IMR-90 (cell line): ENCODE measurements around the gene ADPRHL1. TPM values are rescaled to one million over a fixed set of nuclear protein-coding genes. Genes with fewer than 3 reads are reported as not detected.

ENCODE experiments used
- ATAC-seq: fragments of 200-7000 bp; cut with Tn5 transposase; 2 replicates; pipeline ENCODE4 v1.9.1; 2020; ENCODE audit warnings: low read depth, mild to moderate bottlenecking, moderate library complexity
- BruUV-seq: library from RNA; stranded (reverse); fragments of 400-500 nt; replicated peaks from 2 replicates; lab custom pipeline; 2021; lab: Mats Ljungman, UMichigan
- CTCF ChIA-PET: fragments of 300-600 bp; formaldehyde crosslinking; extraction: SDS; loops from one replicate; lab custom pipeline; 2021; ENCODE audit warnings: antibody characterized with exemption; lab: Yijun Ruan, JAX
- POLR2A ChIA-PET: fragments of 300-600 bp; sonication (Branson Sonifier 250); formaldehyde crosslinking; loops from one replicate; lab custom pipeline; 2022; ENCODE audit warnings: antibody characterized with exemption; ENCODE audit not compliant: unreplicated experiment; lab: Charles Lee
- DNase-seq: peaks from one replicate; pipeline ENCODE4 v3.0.0; 2013
- H2AFZ ChIP-seq: replicated peaks from 2 replicates; pipeline ENCODE3; 2013; ENCODE audit warnings: low read length, mild to moderate bottlenecking; ENCODE audit not compliant: poor library complexity
- H2AK5ac ChIP-seq: 2 replicates; pipeline ENCODE4 v1.6.1; 2013; ENCODE audit warnings: low read depth, low read length, inconsistent platforms
- H2AK9ac ChIP-seq: replicated peaks from 2 replicates; pipeline ENCODE3; 2013; ENCODE audit warnings: mild to moderate bottlenecking, low read depth, low read length, moderate library complexity; ENCODE audit not compliant: poor library complexity
- H2BK120ac ChIP-seq: 2 replicates; pipeline ENCODE4 v1.6.1; 2013; ENCODE audit warnings: low read depth, low read length, inconsistent platforms
- H2BK15ac ChIP-seq: 3 replicates; pipeline ENCODE4 v1.6.1; 2013; ENCODE audit warnings: low read depth, low read length, inconsistent platforms
- H2BK20ac ChIP-seq: 2 replicates; pipeline ENCODE4 v1.6.1; 2013; ENCODE audit warnings: low read depth, mild to moderate bottlenecking, inconsistent platforms, low read length, moderate library complexity
- H2BK5ac ChIP-seq: 2 replicates; pipeline ENCODE4 v1.6.1; 2013; ENCODE audit warnings: mild to moderate bottlenecking, low read depth, low read length, inconsistent platforms; ENCODE audit not compliant: poor library complexity, severe bottlenecking
- H3K14ac ChIP-seq: replicated peaks from 2 replicates; pipeline ENCODE4 v1.6.1; 2013; ENCODE audit warnings: low read depth, low read length, inconsistent platforms
- H3K18ac ChIP-seq: 2 replicates; pipeline ENCODE4 v1.6.1; 2013; ENCODE audit warnings: low read depth, low read length, control low read depth
- H3K23ac ChIP-seq: 2 replicates; pipeline ENCODE4 v1.6.1; 2013; ENCODE audit warnings: low read depth, low read length, inconsistent platforms
- H3K27ac ChIP-seq: 2 replicates; pipeline ENCODE4 v1.5.1; 2013; ENCODE audit warnings: mild to moderate bottlenecking, control low read depth, low read length; ENCODE audit not compliant: insufficient read depth
- H3K27me3 ChIP-seq: 2 replicates; pipeline ENCODE4 v1.6.1; 2013; ENCODE audit warnings: low read length; ENCODE audit not compliant: control insufficient read depth, insufficient read depth
- H3K36me3 ChIP-seq: 2 replicates; pipeline ENCODE4 v1.6.1; 2013; ENCODE audit warnings: low read length, mixed read lengths; ENCODE audit not compliant: control insufficient read depth, insufficient read depth
- H3K4ac ChIP-seq: 2 replicates; pipeline ENCODE4 v1.6.1; 2013; ENCODE audit warnings: low read depth, low read length, inconsistent platforms
- H3K4me1 ChIP-seq: 2 replicates; pipeline ENCODE4 v1.6.1; 2013; ENCODE audit warnings: low read length, mixed read lengths; ENCODE audit not compliant: control insufficient read depth, insufficient read depth
- H3K4me2 ChIP-seq: 2 replicates; pipeline ENCODE4 v1.6.1; 2013; ENCODE audit warnings: low read depth, mild to moderate bottlenecking, control low read depth, low read length, moderate library complexity
- H3K4me3 ChIP-seq: 2 replicates; pipeline ENCODE4 v1.5.1; 2013; ENCODE audit warnings: low read depth, mild to moderate bottlenecking, control low read depth, low read length, moderate library complexity; ENCODE audit not compliant: insufficient read depth
- H3K56ac ChIP-seq: 2 replicates; pipeline ENCODE4 v1.6.1; 2013; ENCODE audit warnings: low read length, inconsistent platforms; ENCODE audit not compliant: insufficient read depth; ENCODE audit errors: extremely low read depth
- H3K79me1 ChIP-seq, 2 experiments: 2 replicates each; pipeline ENCODE4 v1.6.1; 2013; ENCODE audit warnings: low read length in 2 of 2, inconsistent platforms in 1 of 2, low read depth in 1 of 2
- H3K9ac ChIP-seq: 2 replicates; pipeline ENCODE4 v1.6.1; 2013; ENCODE audit warnings: low read depth, low read length, control low read depth
- H3K9me1 ChIP-seq: 2 replicates; pipeline ENCODE4 v1.6.1; 2013; ENCODE audit warnings: low read length, inconsistent platforms; ENCODE audit not compliant: insufficient read depth
- H3K9me3 ChIP-seq: 2 replicates; pipeline ENCODE4 v1.6.1; 2013; ENCODE audit warnings: low read length; ENCODE audit not compliant: control insufficient read depth, insufficient read depth
- H4K20me1 ChIP-seq: 2 replicates; pipeline ENCODE4 v1.6.1; 2013; ENCODE audit warnings: low read length, inconsistent platforms; ENCODE audit not compliant: insufficient read depth
- H4K5ac ChIP-seq: 2 replicates; pipeline ENCODE4 v1.6.1; 2013; ENCODE audit warnings: mild to moderate bottlenecking, low read depth, low read length, control low read depth
- H4K8ac ChIP-seq, 2 experiments: 2 replicates each; pipeline ENCODE4 v1.6.1; 2013; ENCODE audit warnings: low read depth in 2 of 2, low read length in 2 of 2, control low read depth in 1 of 2, inconsistent platforms in 1 of 2
- H4K91ac ChIP-seq: 2 replicates; pipeline ENCODE4 v1.6.1; 2013; ENCODE audit warnings: low read depth, low read length, inconsistent platforms; ENCODE audit not compliant: insufficient read depth
- BHLHE40 ChIP-seq: fragments of 150-350 bp; IDR thresholded peaks from 2 replicates; pipeline ENCODE4 v1.6.1; 2016; ENCODE audit warnings: mild to moderate bottlenecking, low read depth, low read length
- CEBPB ChIP-seq: IDR thresholded peaks from 2 replicates; pipeline ENCODE4 v1.6.1; 2012; ENCODE audit warnings: low read depth, low read length, improper control_type of control experiment
- CHD1 ChIP-seq: IDR thresholded peaks from 2 replicates; pipeline ENCODE4 v1.6.1; 2012; ENCODE audit warnings: low read depth, low read length, improper control_type of control experiment
- ELK1 ChIP-seq: fragments of 150-350 bp; IDR thresholded peaks from 2 replicates; pipeline ENCODE4 v1.6.1; 2016; ENCODE audit warnings: low read depth, mild to moderate bottlenecking, low read length, moderate library complexity, borderline replicate concordance
- FOS ChIP-seq: fragments of 150-350 bp; IDR thresholded peaks from 2 replicates; pipeline ENCODE4 v1.6.1; 2016; ENCODE audit warnings: low read depth, low read length
- MAFK ChIP-seq: IDR thresholded peaks from 2 replicates; pipeline ENCODE4 v1.6.1; 2012; ENCODE audit warnings: low read depth, low read length, improper control_type of control experiment
- MAZ ChIP-seq: IDR thresholded peaks from 2 replicates; pipeline ENCODE4 v1.6.1; 2012; ENCODE audit warnings: low read depth, mild to moderate bottlenecking, low read length, improper control_type of control experiment, moderate library complexity, borderline replicate concordance
- MXI1 ChIP-seq: IDR thresholded peaks from 2 replicates; pipeline ENCODE4 v1.6.1; 2012; ENCODE audit warnings: low read depth, mild to moderate bottlenecking, low read length, moderate library complexity, borderline replicate concordance
- NFE2L2 ChIP-seq: fragments of 150-350 bp; IDR thresholded peaks from 2 replicates; pipeline ENCODE4 v1.6.1; 2016; ENCODE audit warnings: low read depth, mild to moderate bottlenecking, low read length
- RAD21 ChIP-seq: IDR thresholded peaks from 2 replicates; pipeline ENCODE4 v1.6.1; 2012; ENCODE audit warnings: low read length, improper control_type of control experiment
- RCOR1 ChIP-seq: IDR thresholded peaks from 2 replicates; pipeline ENCODE4 v1.6.1; 2012; ENCODE audit warnings: mild to moderate bottlenecking, low read length, improper control_type of control experiment; ENCODE audit not compliant: insufficient replicate concordance
- RFX5 ChIP-seq: IDR thresholded peaks from 2 replicates; pipeline ENCODE4 v1.8.0; 2012; ENCODE audit warnings: low read depth, mild to moderate bottlenecking, low read length, moderate library complexity
- SMC3 ChIP-seq: fragments of 150-350 bp; IDR thresholded peaks from 2 replicates; pipeline ENCODE4 v1.6.1; 2016; ENCODE audit warnings: low read depth, mild to moderate bottlenecking, antibody characterized with exemption, low read length, moderate library complexity
- USF2 ChIP-seq: fragments of 150-350 bp; IDR thresholded peaks from 2 replicates; pipeline ENCODE4 v1.6.1; 2017; ENCODE audit warnings: mild to moderate bottlenecking, antibody characterized with exemption, low read length, low read depth
- WGBS, 2 experiments: methylation state at CpG; one replicate each; pipeline versions ENCODE4 v1.1.5 to v1.1.7; 2013; ENCODE audit warnings: missing lambda C conversion rate in 2 of 2; ENCODE audit not compliant: insufficient read length in 1 of 2; ENCODE audit errors: extremely low coverage in 2 of 2; 5-methylcytosine and 5-hydroxymethylcytosine counted together
- dilution Hi-C: fragments of 300-500 bp; cut with HindIII; formaldehyde crosslinking; loops from one replicate; pipeline ENCODE4 v1.14.3; 2018; ENCODE audit warnings: low sequenced_read_pairs; ENCODE audit not compliant: unreplicated experiment
- in situ Hi-C: fragments of 300-500 bp; cut with MboI; formaldehyde crosslinking; loops from 3 replicates; pipeline ENCODE4 v1.14.3; 2019; ENCODE audit warnings: low sequenced_read_pairs, inconsistent platforms, mixed read lengths
- intact Hi-C: fragments of 100-400 bp; cut with micrococcal nuclease; formaldehyde crosslinking; loops from 2 replicates; pipeline ENCODE4 v1.10.0; 2022
- polyA plus RNA-seq, 3 experiments: library from polyadenylated mRNA; depleted of rRNA; stranded (reverse); fragments of >200 nt; gene quantifications; 2 replicates each; pipeline ENCODE4 v1.2.3, GENCODE V29; 2012; ENCODE audit warnings: low replicate concordance in 1 of 3
- total RNA-seq: library from RNA; depleted of rRNA; stranded (reverse); fragments of >200 nt; gene quantifications from 2 replicates; pipeline ENCODE4 v1.2.3, GENCODE V29; 2012
- TF ChIP-seq, protein P1 (sequence below): conservative IDR thresholded peaks from 2 replicates; pipeline ENCODE4 v1.5.1; 2012; ENCODE audit warnings: mild to moderate bottlenecking, low read depth, low read length, improper control_type of control experiment

The ADPRHL1 gene
- total and polyA plus RNA-seq, 2 of the 4 experiments (the other 2 are of a cell fraction), result 0.36 to 0.67 TPM

DNA sequence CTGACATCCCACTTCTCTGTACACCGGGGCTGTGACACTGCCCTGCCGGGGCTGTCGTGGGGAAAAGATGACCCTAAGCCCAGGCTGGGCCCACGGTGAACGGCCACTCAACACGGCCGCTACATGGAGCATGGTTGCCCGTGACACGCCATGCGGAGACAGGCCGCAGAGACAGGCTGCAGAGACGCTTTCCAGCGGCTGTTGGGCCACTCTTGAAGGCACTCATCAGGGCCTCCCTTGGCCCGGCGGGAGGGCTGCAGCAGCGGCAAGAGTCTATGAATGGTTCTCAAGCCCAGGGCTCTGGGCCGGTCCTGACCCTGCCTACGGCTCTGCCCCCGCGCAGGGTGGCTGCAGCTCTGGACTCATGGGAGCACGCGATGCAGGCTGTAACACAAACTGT, 22.1 kb downstream of the ADPRHL1 start:
- intact Hi-C loops, result no loop called here

More for the DNA sequence above, 22.1 kb downstream of the ADPRHL1 start:
- Histone ChIP-seq H3K56ac (no peak overlapping the region), H3K27me3 (no peaks in the 10 kb centered on the region), H2BK15ac (no peak overlapping the region), H3K9me1 (no peaks in the 10 kb centered on the region), H3K18ac (no peak overlapping the region), H3K27ac (no peak overlapping the region), H2AFZ (no peak overlapping the region), H2BK20ac (no peak overlapping the region), H3K4me1 (peaks cover 6% of the 10 kb centered on the region; the same call in 1 of the 2 replicates), H3K9me3 (no peaks in the 10 kb centered on the region), H3K36me3 (no peaks in the 10 kb centered on the region), H3K4me2 (no peak overlapping the region), H3K9ac (no peak overlapping the region), H3K4me3 (no peak overlapping the region), H3K4ac (no peak overlapping the region), H3K23ac (no peak overlapping the region), H4K8ac (no peak overlapping the region), H4K91ac (no peak overlapping the region), H3K79me1 (no peaks in the 10 kb centered on the region), H2BK5ac (no peak overlapping the region), H2AK5ac (no peak overlapping the region), H2AK9ac (no peak overlapping the region), H4K5ac (no peak overlapping the region), H2BK120ac (no peak overlapping the region), H3K14ac (no peak overlapping the region), H4K20me1 (no peaks in the 10 kb centered on the region)
- dilution Hi-C loops (no loop called here), in situ Hi-C loops (no loop called here)
- BruUV-seq, result no TSS peak
- TF ChIP-seq ELK1 (no peak), USF2 (no peak), MAZ (no peak), NFE2L2 (no peak), MXI1 (no peak), RAD21 (no peak), SMC3 (no peak), BHLHE40 (no peak), RCOR1 (no peak), CEBPB (no peak), MAFK (no peak), RFX5 (no peak), CHD1 (no peak), FOS (no peak)
- TF ChIP-seq, protein P1, sequence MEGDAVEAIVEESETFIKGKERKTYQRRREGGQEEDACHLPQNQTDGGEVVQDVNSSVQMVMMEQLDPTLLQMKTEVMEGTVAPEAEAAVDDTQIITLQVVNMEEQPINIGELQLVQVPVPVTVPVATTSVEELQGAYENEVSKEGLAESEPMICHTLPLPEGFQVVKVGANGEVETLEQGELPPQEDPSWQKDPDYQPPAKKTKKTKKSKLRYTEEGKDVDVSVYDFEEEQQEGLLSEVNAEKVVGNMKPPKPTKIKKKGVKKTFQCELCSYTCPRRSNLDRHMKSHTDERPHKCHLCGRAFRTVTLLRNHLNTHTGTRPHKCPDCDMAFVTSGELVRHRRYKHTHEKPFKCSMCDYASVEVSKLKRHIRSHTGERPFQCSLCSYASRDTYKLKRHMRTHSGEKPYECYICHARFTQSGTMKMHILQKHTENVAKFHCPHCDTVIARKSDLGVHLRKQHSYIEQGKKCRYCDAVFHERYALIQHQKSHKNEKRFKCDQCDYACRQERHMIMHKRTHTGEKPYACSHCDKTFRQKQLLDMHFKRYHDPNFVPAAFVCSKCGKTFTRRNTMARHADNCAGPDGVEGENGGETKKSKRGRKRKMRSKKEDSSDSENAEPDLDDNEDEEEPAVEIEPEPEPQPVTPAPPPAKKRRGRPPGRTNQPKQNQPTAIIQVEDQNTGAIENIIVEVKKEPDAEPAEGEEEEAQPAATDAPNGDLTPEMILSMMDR, result no peak
- CTCF ChIA-PET, result no interaction called here
- DNase-seq (no peak), ATAC-seq (no peak)
- POLR2A ChIA-PET, result no interaction called here
- WGBS, 2 experiments, result 98% methylated on average over 13 of the region's 22 CpGs; no CpG with 5 or more reads in 1 of the 2 experiments
